Measurements from ENCODE around the gene ONECUT1. TPM values are rescaled to one million over a fixed set of nuclear protein-coding genes. Genes with fewer than 3 reads are reported as not detected.

ONECUT1 gene
- polyA plus RNA-seq, 5 donors = not detected

Other genes starting within 250 kb of the ONECUT1 start
- gene ARPP19, start 221.3 kb downstream of the ONECUT1 start, polyA plus RNA-seq (ENCODE audit: insufficient read depth in 1 of 5, insufficient read length in 5 of 5, low replicate concordance in 1 of 5) = 100 to 1,000 TPM in 4 of 5 donors, 10 to 100 TPM in 1; 81.8 to 137 (median 112) TPM
- gene ATOSA, start 110.9 kb downstream of the ONECUT1 start, polyA plus RNA-seq (ENCODE audit: insufficient read depth in 1 of 5, insufficient read length in 5 of 5, low replicate concordance in 1 of 5) = 10 to 100 TPM; 39.9 to 80.9 (median 67.7) TPM